CD4-positive, alpha-beta T cell treated with Interleukin-17A for 4 hours (primary cell): ENCODE measurements around the gene IGFL3.
"Not testable (repeated sequence)": the region's sequence is repeated elsewhere in the genome, so short reads cannot be mapped to it uniquely, and the experiment has no call there.

ENCODE experiments used
- DNase-seq: peaks from one replicate; pipeline ENCODE4 v3.0.0-alpha.2; 2020; ENCODE audit warnings: mixed read lengths

Gene IGFL3

GRCh38 chr19:46124638-46125115, at the start of gene IGFL3:
Gene IGFL3 (minus strand): TSS chr19:46124688. CDS start chr19:46124649, 39 bp downstream.
- DNase-seq, result no peak

GRCh38 chr19:46173886-46174480, 49.5 kb upstream of the IGFL3 start:
- no peak for DNase-seq

GRCh38 chr19:46162731-46163130, 38.2 kb upstream of the IGFL3 start:
- DNase-seq, result no peak

- DNase-seq, result not testable (repeated sequence)
Observed at GRCh38 chr19:46161642-46162257, 37.3 kb upstream of the IGFL3 start.

GRCh38 chr19:46160233-46160775, 35.8 kb upstream of the IGFL3 start:
- DNase-seq, result no peak

- DNase-seq, result no peak
Observed at GRCh38 chr19:46159418-46160232, 35.1 kb upstream of the IGFL3 start.

- no peak for DNase-seq
Observed at GRCh38 chr19:46155237-46155636, 30.7 kb upstream of the IGFL3 start.

GRCh38 chr19:46150606-46151005, 26.1 kb upstream of the IGFL3 start:
- DNase-seq, result no peak

GRCh38 chr19:46147791-46148288, 23.4 kb upstream of the IGFL3 start, which contains the start of gene IGFL2:
Gene IGFL2 (plus strand): TSS chr19:46148238. CDS start chr19:46148279, 41 bp downstream.
- DNase-seq, result no peak

- DNase-seq, result no peak
Observed at GRCh38 chr19:46147166-46147740, 22.8 kb upstream of the IGFL3 start.

- DNase-seq, result no peak
Observed at GRCh38 chr19:46144756-46145155, 20.3 kb upstream of the IGFL3 start.

- DNase-seq, result no peak
Observed at GRCh38 chr19:46142294-46142693, 17.8 kb upstream of the IGFL3 start.

GRCh38 chr19:46141421-46141820, 16.9 kb upstream of the IGFL3 start:
- no peak for DNase-seq

GRCh38 chr19:46137915-46138473, 13.5 kb upstream of the IGFL3 start:
- DNase-seq, result no peak

- DNase-seq, result no peak
Observed at GRCh38 chr19:46134527-46134926, 10.0 kb upstream of the IGFL3 start.

GRCh38 chr19:46133777-46134241, 9.3 kb upstream of the IGFL3 start:
- no peak for DNase-seq

- no peak for DNase-seq
Observed at GRCh38 chr19:46133101-46133627, 8.7 kb upstream of the IGFL3 start.

GRCh38 chr19:46132508-46133100, 8.1 kb upstream of the IGFL3 start:
- DNase-seq, result no peak

- DNase-seq, result no peak
Observed at GRCh38 chr19:46131485-46132143, 7.1 kb upstream of the IGFL3 start.

- DNase-seq, result no peak
Observed at GRCh38 chr19:46126086-46126580, 1.6 kb upstream of the IGFL3 start.

- no peak for DNase-seq
Observed at GRCh38 chr19:46125447-46125846, 959 bp upstream of the IGFL3 start.
